ENCODE results near the gene BTBD16.

DNA sequence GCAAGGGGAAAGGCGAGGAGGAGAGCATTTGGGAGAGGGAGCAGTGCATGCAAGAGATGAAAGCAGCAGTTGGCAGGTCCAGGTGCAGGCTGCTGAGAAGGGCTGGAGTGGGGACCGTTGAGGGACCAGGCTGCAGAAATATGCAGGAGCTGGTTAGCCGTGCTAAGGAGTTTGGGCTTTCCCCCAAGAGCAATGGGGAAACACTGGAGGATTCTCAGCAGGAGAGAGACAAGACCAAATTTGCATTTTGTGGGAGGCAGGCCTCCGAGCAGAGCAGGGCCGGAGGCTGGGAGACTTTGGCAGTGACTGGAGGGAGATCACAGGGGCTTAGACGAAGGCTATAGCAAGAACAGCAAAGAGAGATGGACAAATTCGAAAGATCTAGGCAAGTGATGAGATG, 11.8 kb downstream of the BTBD16 start:
- TF ChIP-seq CTCF (IDR thresholded peaks at IDR 0.05; ENCODE audit: low read depth, low read length) (no peak), EZH2phosphoT487 (IDR thresholded peaks at IDR 0.05; ENCODE audit: low read depth) (no peak)

All from OCI-LY3 (cell line).